ENCODE results near the gene MARVELD2. TPM values are rescaled to one million over a fixed set of nuclear protein-coding genes. Genes with fewer than 3 reads are reported as not detected.
"Not testable (repeated sequence)": the region's sequence is repeated elsewhere in the genome, so short reads cannot be mapped to it uniquely, and the experiment has no call there.

Gene MARVELD2
- total RNA-seq, 2 donors from 2014 or later, result 1.6 to 2.3 TPM

- H3K4me3 ChIP-seq, result no peak overlapping the region
- H3K9me3 ChIP-seq, result no peaks in the 10 kb centered on the region
- no peak for TF ChIP-seq CTCF (IDR thresholded peaks at IDR 0.05)
- H3K27ac ChIP-seq, result no peak overlapping the region
- H3K36me3 ChIP-seq, result no peaks in the 10 kb centered on the region
- no peaks in the 10 kb centered on the region for H3K27me3 ChIP-seq
- no peaks in the 10 kb centered on the region for H3K4me1 ChIP-seq
- DNase-seq (ENCODE audit: low spot score), result no peak
Measured at GRCh38 chr5:69454460-69455249, 39.7 kb downstream of the MARVELD2 start.

DNA sequence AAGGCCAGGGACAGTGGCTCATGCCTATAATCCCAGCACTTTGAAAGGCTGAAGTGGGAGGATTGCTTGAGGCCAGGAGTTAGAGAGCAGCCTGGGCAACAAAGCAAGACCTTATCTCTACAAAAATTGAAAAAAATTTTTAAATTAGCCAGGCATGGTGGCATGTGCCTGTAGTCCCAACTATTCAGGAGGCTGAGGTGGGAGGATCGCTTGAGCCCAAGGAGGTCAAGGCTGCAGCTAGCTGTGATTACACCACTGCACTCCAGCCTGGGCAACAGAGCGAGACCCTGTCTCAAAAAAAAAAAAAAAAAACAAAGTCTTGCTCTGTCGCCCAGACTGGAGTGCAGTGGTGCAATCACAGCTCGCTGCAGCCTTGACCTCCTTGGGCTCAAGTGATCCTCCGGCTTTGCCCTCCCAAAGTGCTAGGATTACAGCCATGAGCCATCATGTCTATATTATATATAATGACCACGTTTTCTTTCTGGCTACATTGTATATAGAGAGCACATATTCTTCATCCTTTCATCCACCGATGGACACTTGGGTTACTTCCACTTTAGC lies 40.6 kb downstream of the MARVELD2 start:
- not testable (repeated sequence) for H3K27me3 ChIP-seq; H3K9me3 ChIP-seq; H3K27ac ChIP-seq; H3K4me1 ChIP-seq; H3K4me3 ChIP-seq; DNase-seq (ENCODE audit: low spot score); H3K36me3 ChIP-seq

GRCh38 chr5:69462170-69462569 lies 47.3 kb downstream of the MARVELD2 start:
- no peak overlapping the region for H3K27ac ChIP-seq
- DNase-seq (ENCODE audit: low spot score), result no peak
- TF ChIP-seq CTCF (IDR thresholded peaks at IDR 0.05), result no peak
- no peaks in the 10 kb centered on the region for H3K4me1 ChIP-seq
- H3K27me3 ChIP-seq, result no peaks in the 10 kb centered on the region
- H3K4me3 ChIP-seq, result no peak overlapping the region
- no peaks in the 10 kb centered on the region for H3K9me3 ChIP-seq
- no peaks in the 10 kb centered on the region for H3K36me3 ChIP-seq

GRCh38 chr5:69466375-69466774 lies 51.5 kb downstream of the MARVELD2 start:
- H3K36me3 ChIP-seq; DNase-seq (ENCODE audit: low spot score); H3K9me3 ChIP-seq; H3K27ac ChIP-seq; H3K4me3 ChIP-seq; H3K27me3 ChIP-seq; H3K4me1 ChIP-seq: not testable (repeated sequence)

DNA sequence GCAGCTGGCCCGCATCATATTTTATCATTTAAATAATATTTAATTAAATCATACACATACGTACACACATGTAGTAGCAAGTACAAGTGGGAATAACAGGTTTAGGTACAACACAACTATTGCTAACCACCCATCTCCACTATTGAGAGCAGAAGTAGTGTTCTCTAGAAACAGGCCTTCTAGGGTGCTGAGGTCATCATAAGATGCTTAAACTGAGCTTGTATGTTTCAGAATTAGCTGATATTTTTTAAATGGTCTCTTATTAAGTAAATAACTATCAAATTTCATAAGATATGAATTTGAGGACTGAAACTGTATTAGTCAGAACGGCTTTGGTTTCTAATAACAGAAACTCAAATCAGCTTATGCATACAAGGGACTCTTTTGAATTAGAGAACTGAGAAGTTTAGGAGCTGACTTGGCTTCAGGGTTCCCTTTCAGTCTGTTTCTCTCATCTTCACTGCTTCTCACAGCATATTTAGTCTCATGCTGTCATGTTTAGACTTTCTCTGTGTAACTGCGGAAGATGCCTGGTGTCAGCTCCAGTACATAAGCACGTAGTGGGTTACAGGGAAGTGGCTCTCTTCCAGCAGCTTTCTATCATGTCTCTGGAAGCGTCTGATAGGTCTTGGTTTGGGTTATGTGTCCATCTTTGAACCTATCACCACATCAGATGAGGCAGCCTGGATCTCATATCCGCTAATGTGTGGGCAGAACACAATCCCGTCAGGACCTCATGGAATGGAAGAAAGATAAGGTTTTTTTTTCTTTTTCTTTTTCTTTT lies 52.7 kb downstream of the MARVELD2 start:
- no peak for DNase-seq (ENCODE audit: low spot score)
- no peaks in the 10 kb centered on the region for H3K36me3 ChIP-seq

DNA sequence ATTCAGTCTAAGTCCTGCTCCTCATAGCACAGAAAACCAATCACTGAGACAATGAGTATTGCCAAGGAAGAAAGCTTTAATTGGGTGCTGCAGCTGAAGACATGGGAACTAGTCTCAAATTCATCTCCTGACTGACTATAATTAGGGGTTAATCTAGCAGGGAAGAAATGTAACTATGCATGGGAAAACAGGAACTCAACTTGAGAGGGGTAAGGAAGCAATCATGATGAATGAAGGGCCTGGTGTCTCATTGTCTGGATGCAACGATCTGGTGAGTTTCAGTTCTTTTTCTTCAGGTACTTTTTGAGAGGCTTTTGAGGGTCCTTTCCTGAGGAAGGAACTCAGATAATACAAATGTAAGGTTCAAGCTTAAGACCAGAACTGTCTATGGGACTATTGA lies 53.7 kb downstream of the MARVELD2 start:
- Histone ChIP-seq H3K27ac (no peak overlapping the region), H3K4me1 (no peaks in the 10 kb centered on the region), H3K36me3 (no peaks in the 10 kb centered on the region), H3K9me3 (no peaks in the 10 kb centered on the region), H3K27me3 (no peaks in the 10 kb centered on the region), H3K4me3 (no peak overlapping the region)
- DNase-seq (ENCODE audit: low spot score), result no peak
- no peak for TF ChIP-seq CTCF (IDR thresholded peaks at IDR 0.05)

More for the DNA sequence above, 52.7 kb downstream of the MARVELD2 start:
- H3K9me3 ChIP-seq, result no peaks in the 10 kb centered on the region
- no peaks in the 10 kb centered on the region for H3K4me1 ChIP-seq
- H3K4me3 ChIP-seq, result no peak overlapping the region
- H3K27ac ChIP-seq, result no peak overlapping the region
- no peak for TF ChIP-seq CTCF (IDR thresholded peaks at IDR 0.05)
- H3K27me3 ChIP-seq, result no peaks in the 10 kb centered on the region

GRCh38 chr5:69471516-69471915 lies 56.6 kb downstream of the MARVELD2 start:
- not testable (repeated sequence) for H3K36me3 ChIP-seq; H3K4me1 ChIP-seq; H3K9me3 ChIP-seq; H3K27ac ChIP-seq; DNase-seq (ENCODE audit: low spot score); H3K4me3 ChIP-seq; H3K27me3 ChIP-seq

- H3K4me3 ChIP-seq; H3K9me3 ChIP-seq; H3K27ac ChIP-seq; H3K27me3 ChIP-seq; DNase-seq (ENCODE audit: low spot score); H3K4me1 ChIP-seq; H3K36me3 ChIP-seq: not testable (repeated sequence)
Measured at GRCh38 chr5:69472535-69473143, 57.7 kb downstream of the MARVELD2 start.

Data from right atrium auricular region (tissue), 2 donors.